K562 (cell line): ENCODE measurements around the gene AKAP6. TPM values are rescaled to one million over a fixed set of nuclear protein-coding genes. Genes with fewer than 3 reads are reported as not detected.

Experiments used
- ATAC-seq: fragments of 200-7000 bp; cut with Tn5 transposase; 3 replicates; pipeline ENCODE4 v1.9.1; 2020; ENCODE audit warnings: moderate library complexity
- BruUV-seq: library from RNA; stranded (reverse); fragments of 400-500 nt; replicated peaks from 2 replicates; lab custom pipeline; 2021; lab: Mats Ljungman, UMichigan
- CTCF ChIA-PET: fragments of 300-600 bp; formaldehyde crosslinking; extraction: SDS; loops from one replicate; lab custom pipeline; 2021; ENCODE audit warnings: low intra/inter-chr PET ratio; lab: Yijun Ruan, JAX
- POLR2A ChIA-PET: fragments of 300-600, 350-650 bp; sonication (Branson Sonifier 250); formaldehyde crosslinking; extraction: SDS; loops from one replicate; lab custom pipeline; 2021; ENCODE audit warnings: antibody characterized with exemption, inconsistent platforms; lab: Yijun Ruan, JAX
- DNase-seq, 4 experiments: peaks; one replicate each; pipeline versions ENCODE4 v3.0.0 to v3.0.0-alpha.2; 2011 to 2018; ENCODE audit warnings: low spot score in 3 of 4, mixed read lengths in 3 of 4; ENCODE audit errors: extremely low read depth in 1 of 4
- FAIRE-seq: peaks from 2 replicates; lab custom pipeline; 2011; peaks lifted over from hg19 to GRCh38; lab: Jason Lieb, UNC
- H2AFZ ChIP-seq: 2 replicates; pipeline ENCODE4 v1.6.0; 2011; ENCODE audit warnings: low read depth, low read length, control low read depth, inconsistent platforms
- H3K27ac ChIP-seq: fragments of 200-600 bp; 3 replicates; pipeline ENCODE4 v1.8.0; 2011; ENCODE audit warnings: low read depth, mild to moderate bottlenecking, control low read depth, inconsistent platforms, low read length, moderate library complexity, mixed read lengths; ENCODE audit errors: extremely low read depth
- H3K27me3 ChIP-seq, 2 experiments: fragments of 300-600 bp in 1 of 2; 2 replicates in 1 of 2; 3 replicates in 1 of 2; pipeline versions ENCODE4 v1.6.0 to v1.8.0; 2011; ENCODE audit warnings: inconsistent platforms in 2 of 2, low read length in 2 of 2, mild to moderate bottlenecking in 1 of 2, mixed read lengths in 1 of 2, moderate library complexity in 1 of 2; ENCODE audit not compliant: control insufficient read depth in 2 of 2, insufficient read depth in 2 of 2
- H3K36me3 ChIP-seq: fragments of 300-600 bp; 3 replicates; pipeline ENCODE4 v1.8.0; 2011; ENCODE audit warnings: mild to moderate bottlenecking, low read length, inconsistent platforms; ENCODE audit not compliant: control insufficient read depth, insufficient read depth
- H3K4me1 ChIP-seq, 2 experiments: fragments of 200-600 bp in 1 of 2; replicated peaks in 1 of 2; 2 replicates in 1 of 2; 3 replicates in 1 of 2; pipeline versions ENCODE4 v1.5.1 to v1.8.0; 2011; ENCODE audit warnings: inconsistent platforms in 2 of 2, low read length in 2 of 2, mild to moderate bottlenecking in 1 of 2, mixed read lengths in 1 of 2, moderate library complexity in 1 of 2; ENCODE audit not compliant: control insufficient read depth in 2 of 2, insufficient read depth in 2 of 2
- H3K4me2 ChIP-seq: 2 replicates; pipeline ENCODE4 v1.6.1; 2011; ENCODE audit warnings: low read length, control low read depth, inconsistent platforms, mixed read lengths; ENCODE audit not compliant: insufficient read depth
- H3K4me3 ChIP-seq: fragments of 200-600 bp; sonication (generic), shearing (Covaris generic); 2 replicates; pipeline ENCODE4 v1.5.1; 2016; ENCODE audit warnings: control low read depth, inconsistent platforms
- H3K79me2 ChIP-seq: fragments of 200-600 bp; 3 replicates; pipeline ENCODE4 v1.8.0; 2011; ENCODE audit warnings: low read length, inconsistent platforms; ENCODE audit not compliant: control insufficient read depth, insufficient read depth
- H3K9ac ChIP-seq, 2 experiments: 2 replicates each; pipeline versions ENCODE4 v1.6.0 to v1.6.1; 2011; ENCODE audit warnings: low read depth in 2 of 2, low read length in 2 of 2, control low read depth in 1 of 2, inconsistent platforms in 1 of 2, mild to moderate bottlenecking in 1 of 2, mixed read lengths in 1 of 2; ENCODE audit not compliant: insufficient read depth in 1 of 2
- H3K9me1 ChIP-seq: one replicate; pipeline ENCODE4 v1.6.0; 2011; ENCODE audit warnings: inconsistent platforms, mild to moderate bottlenecking, low read length, moderate library complexity; ENCODE audit not compliant: control insufficient read depth, insufficient read depth
- H3K9me3 ChIP-seq: replicated peaks from 2 replicates; pipeline ENCODE4 v1.5.1; 2011; ENCODE audit warnings: low read depth, low read length, inconsistent platforms; ENCODE audit not compliant: control insufficient read depth, insufficient read depth
- H4K20me1 ChIP-seq: replicated peaks from 2 replicates; pipeline ENCODE4 v1.6.1; 2011; ENCODE audit warnings: low read length, inconsistent platforms, mixed read lengths; ENCODE audit not compliant: control insufficient read depth, insufficient read depth
- RBBP5 ChIP-seq: fragments of 200-600 bp; sonication (generic); IDR thresholded peaks from 2 replicates; pipeline ENCODE4 v1.6.1; 2012; ENCODE audit warnings: borderline replicate concordance, mild to moderate bottlenecking, low read length, control low read depth, inconsistent platforms; ENCODE audit not compliant: insufficient read depth, poor library complexity, severe bottlenecking
- REST ChIP-seq, 2 experiments: fragments of 450-650 bp; formaldehyde crosslinking in 1 of 2; IDR thresholded peaks; 2 replicates each; pipeline versions ENCODE4 v1.4.0 to v1.6.1; 2014 to 2020; ENCODE audit warnings: mild to moderate bottlenecking in 2 of 2, borderline replicate concordance in 1 of 2, low read depth in 1 of 2
- WGBS: fragments of 100-300 bp; shearing (Covaris generic); methylation state at CpG from one replicate; pipeline ENCODE4 v1.1.6; 2016; ENCODE audit warnings: low coverage, mixed read lengths; ENCODE audit not compliant: insufficient coverage; ENCODE audit errors: missing lambda C conversion rate; 5-methylcytosine and 5-hydroxymethylcytosine counted together
- in situ Hi-C: fragments of 300-500 bp; cut with MboI; formaldehyde crosslinking; loops from 4 replicates; pipeline ENCODE4 v1.15.0; 2018; ENCODE audit warnings: inconsistent platforms, mixed read lengths
- intact Hi-C: fragments of 100-400 bp; cut with micrococcal nuclease; formaldehyde crosslinking; loops from 2 replicates; pipeline ENCODE4 v1.14.2; 2022
- polyA plus RNA-seq, 8 experiments: library from polyadenylated mRNA; depleted of rRNA in 4 of 8; stranded (reverse) in 5 of 8; unstranded in 3 of 8; fragments of >200 nt; fragmentation: Nextera tagmentation in 2 of 8; fragmentation: Illumina TruSeq in 1 of 8; extraction: Ambion mirVana in 2 of 8; extraction: Trizol in 1 of 8; gene quantifications; 2 replicates each; pipeline versions ENCODE4 v1.2.1 to v1.2.3, GENCODE V29; 2011 to 2014; ENCODE audit warnings: inconsistent platforms in 1 of 8, missing spikeins in 1 of 8
- total RNA-seq, 7 experiments: library from RNA; depleted of rRNA in 6 of 7; stranded (reverse); fragments of >200 nt in 6 of 7; fragmentation: Illumina TruSeq in 2 of 7; extraction: Trizol in 2 of 7; gene quantifications; 2 replicates each; pipeline versions ENCODE4 v1.2.1 to v1.2.3, GENCODE V29; 2011 to 2021; ENCODE audit warnings: low replicate concordance in 1 of 7

AKAP6 gene
- total and polyA plus RNA-seq, 9 of the 15 experiments (the other 6 are each of a cell fraction or from before 2014, with no cell fraction given): 0.03 to 1.7 (median 0.48) TPM

- Histone ChIP-seq H3K9me3 (no peaks in the 10 kb centered on the region), H3K9ac (no peak overlapping the region), H3K36me3 (no peaks in the 10 kb centered on the region), H3K4me3 (no peak overlapping the region), H4K20me1 (no peaks in the 10 kb centered on the region), H3K27ac (no peak overlapping the region), H2AFZ (no peak overlapping the region), H3K4me2 (no peak overlapping the region), H3K27me3 (no peaks in the 10 kb centered on the region), H3K9me1 (no peaks in the 10 kb centered on the region), H3K79me2 (no peaks in the 10 kb centered on the region), H3K4me1 (no peaks in the 10 kb centered on the region; a peak in 1 of 5 replicates)
- WGBS: 73% methylated on average over 2 of the region's 2 CpGs
- BruUV-seq: no TSS peak
- ATAC-seq (no peak), DNase-seq (no peak), FAIRE-seq (no peak)
- TF ChIP-seq RBBP5 (no peak), REST (IDR thresholded peaks at IDR 0.05; ENCODE audit: borderline replicate concordance) (0 out of 2 replicates have a peak, but pooled peaks have one; percentile 25), REST (CRISPR knock-in tag; IDR thresholded peaks at IDR 0.05; ENCODE audit: low read depth) (no peak)
- intact Hi-C loops: no loop called here
- in situ Hi-C loops: no loop called here
- POLR2A ChIA-PET: no interaction called here
- CTCF ChIA-PET: no interaction called here
Observed at GRCh38 chr14:32343926-32344430, 14.9 kb downstream of the AKAP6 start.
